Esophagus squamous epithelium (tissue), 5 donors: ENCODE data around the gene PPM1A. TPM values are rescaled to one million over a fixed set of nuclear protein-coding genes. Genes with fewer than 3 reads are reported as not detected.

ENCODE experiments used
- DNase-seq: peaks from one replicate; lab custom pipeline; 2025; lab: John Stamatoyannopoulos, UW
- H3K27ac ChIP-seq, 4 donors: fragments of 200-600 bp; sonication (generic); one replicate each; pipeline ENCODE4 v1.5.1; 2016 to 2019; ENCODE audit warnings: mild to moderate bottlenecking in 1 of 4
- H3K27me3 ChIP-seq, 4 donors: fragments of 200-600 bp; sonication (generic); 1 replicate in 3 of 4; 2 replicates in 1 of 4; pipeline versions ENCODE4 v1.5.1 to v1.6.0; 2017 to 2021; ENCODE audit warnings: antibody characterized with exemption in 1 of 4
- H3K36me3 ChIP-seq, 3 donors: fragments of 200-600 bp; sonication (generic); one replicate each; pipeline ENCODE4 v1.5.1; 2016 to 2019
- H3K4me1 ChIP-seq, 3 donors: fragments of 200-600 bp; sonication (generic); one replicate each; pipeline ENCODE4 v1.5.1; 2017 to 2019
- H3K4me3 ChIP-seq, 4 donors: fragments of 200-600 bp; sonication (generic); 1 replicate in 3 of 4; 2 replicates in 1 of 4; pipeline ENCODE4 v1.5.1; 2016 to 2019; ENCODE audit warnings: mild to moderate bottlenecking in 2 of 4, moderate library complexity in 1 of 4
- H3K9me3 ChIP-seq, 3 donors: fragments of 200-600 bp; sonication (generic); one replicate each; pipeline ENCODE4 v1.5.1; 2016 to 2019
- CTCF ChIP-seq, 6 experiments: fragments of 450-650 bp in 4 of 6; fragments of 200-600 bp in 2 of 6; sonication (generic) in 2 of 6; IDR thresholded peaks; one replicate each; pipeline ENCODE4 v1.5.1; 2016 to 2019; ENCODE audit warnings: antibody characterized with exemption in 6 of 6, mild to moderate bottlenecking in 4 of 6, moderate library complexity in 4 of 6
- POLR2A ChIP-seq, 4 donors: fragments of 450-650 bp; IDR thresholded peaks; one replicate each; pipeline ENCODE4 v1.6.1; 2017; ENCODE audit warnings: antibody characterized with exemption in 4 of 4, mild to moderate bottlenecking in 4 of 4, moderate library complexity in 3 of 4
- WGBS, 2 donors: methylation state at CpG; one replicate each; pipeline ENCODE4 v1.1.5; 2018; 5-methylcytosine and 5-hydroxymethylcytosine counted together
- intact Hi-C: fragments of 100-400 bp; cut with DNase I; formaldehyde crosslinking; loops from one replicate; pipeline ENCODE4 v1.15.0; 2022
- total RNA-seq, 4 donors: library from RNA; depleted of rRNA; stranded (reverse); fragments of >200 nt; gene quantifications; one replicate each; pipeline ENCODE4 v1.1.0, GENCODE V29; 2016
- donor health status: DM: yes; HTN: yes; CAD: no.

The PPM1A gene
- total RNA-seq, 4 donors from 2014 or later, result 16.7 to 34.3 (median 22.7) TPM

GRCh38 chr14:60206249-60206670 is 42.8 kb upstream of the PPM1A start:
- no peak for DNase-seq
- no peaks in the 10 kb centered on the region for H3K27me3 ChIP-seq
- no peaks in the 10 kb centered on the region for H3K36me3 ChIP-seq
- peaks cover 0 to 5% (median 0%) of the 10 kb centered on the region in 3 donors for H3K4me1 ChIP-seq
- H3K27ac ChIP-seq, result no peak overlapping the region
- no peaks in the 10 kb centered on the region for H3K9me3 ChIP-seq
- H3K4me3 ChIP-seq, result no peak overlapping the region
- intact Hi-C loops, result no loop called here
- TF ChIP-seq CTCF (IDR thresholded peaks at IDR 0.05) (no peak), POLR2A (IDR thresholded peaks at IDR 0.05) (no peak)
- WGBS, 2 donors, result 69 to 71% methylated on average over 7 of the region's 7 CpGs

- no peak for DNase-seq
- intact Hi-C loops, result no loop called here
Observed at GRCh38 chr14:60206837-60207533, 42.0 kb upstream of the PPM1A start.

GRCh38 chr14:60210703-60211102 is 38.3 kb upstream of the PPM1A start:
- no peaks in the 10 kb centered on the region for H3K36me3 ChIP-seq
- no peaks in the 10 kb centered on the region for H3K4me1 ChIP-seq
- H3K9me3 ChIP-seq, result no peaks in the 10 kb centered on the region
- DNase-seq, result no peak
- intact Hi-C loops, result no loop called here
- TF ChIP-seq POLR2A (IDR thresholded peaks at IDR 0.05), result no peak
- TF ChIP-seq CTCF (IDR thresholded peaks at IDR 0.05), result no peak
- no peak overlapping the region for H3K27ac ChIP-seq
- H3K4me3 ChIP-seq, result no peak overlapping the region
- no peaks in the 10 kb centered on the region for H3K27me3 ChIP-seq
- 57 to 58% methylated on average over 1 of the region's 1 CpG for WGBS, 2 donors

More at GRCh38 chr14:60206837-60207533, 42.0 kb upstream of the PPM1A start:
- TF ChIP-seq POLR2A (IDR thresholded peaks at IDR 0.05) (no peak), CTCF (IDR thresholded peaks at IDR 0.05) (no peak)
- no peaks in the 10 kb centered on the region for H3K36me3 ChIP-seq
- H3K27me3 ChIP-seq, result no peaks in the 10 kb centered on the region
- H3K4me1 ChIP-seq, result peaks cover 0 to 5% (median 0%) of the 10 kb centered on the region in 3 donors
- no peaks in the 10 kb centered on the region for H3K9me3 ChIP-seq
- no peak overlapping the region for H3K4me3 ChIP-seq
- 68 to 77% methylated on average over 6 of the region's 6 CpGs for WGBS, 2 donors
- no peak overlapping the region for H3K27ac ChIP-seq

- Histone ChIP-seq H3K4me3 (no peak overlapping the region), H3K4me1 (no peaks in the 10 kb centered on the region), H3K27ac (no peak overlapping the region), H3K9me3 (no peaks in the 10 kb centered on the region), H3K36me3 (no peaks in the 10 kb centered on the region), H3K27me3 (no peaks in the 10 kb centered on the region)
- intact Hi-C loops, result no loop called here
- DNase-seq, result no peak
- TF ChIP-seq CTCF (IDR thresholded peaks at IDR 0.05) (no peak), POLR2A (IDR thresholded peaks at IDR 0.05) (no peak)
- WGBS, 2 donors, result 78 to 85% methylated on average over 3 of the region's 3 CpGs
Observed at GRCh38 chr14:60211153-60211552, 37.9 kb upstream of the PPM1A start.

- 69 to 86% methylated on average over 5 of the region's 5 CpGs for WGBS, 2 donors
- no peak for DNase-seq
- Histone ChIP-seq H3K27ac (no peak overlapping the region), H3K27me3 (no peaks in the 10 kb centered on the region), H3K4me1 (no peaks in the 10 kb centered on the region), H3K4me3 (no peak overlapping the region), H3K9me3 (no peaks in the 10 kb centered on the region), H3K36me3 (no peaks in the 10 kb centered on the region)
- TF ChIP-seq POLR2A (IDR thresholded peaks at IDR 0.05) (no peak), CTCF (IDR thresholded peaks at IDR 0.05) (no peak)
- intact Hi-C loops, result no loop called here
Observed at GRCh38 chr14:60212503-60213371, 36.3 kb upstream of the PPM1A start.
